ENCODE data around the gene ST8SIA5. TPM values are rescaled to one million over a fixed set of nuclear protein-coding genes. Genes with fewer than 3 reads are reported as not detected.

ST8SIA5 gene
- total RNA-seq, 1 donor from 2014 or later, result 23.3 TPM

Other genes with a start within 250 kb of the ST8SIA5 start
- gene LOXHD1, start 99.8 kb downstream of the ST8SIA5 start, total RNA-seq, result 0.48 TPM
- gene PIAS2, start 160.5 kb upstream of the ST8SIA5 start, total RNA-seq, result 36.8 TPM
- gene KATNAL2, start 160.5 kb upstream of the ST8SIA5 start, total RNA-seq, result 5.7 TPM

Data from cardiac septum (tissue), 1 donor.